Suprapubic skin (tissue), 4 donors: ENCODE measurements around the gene RHEB. TPM values are rescaled to one million over a fixed set of nuclear protein-coding genes. Genes with fewer than 3 reads are reported as not detected.

Experiments used
- DNase-seq, 2 donors: peaks; one replicate each; pipeline ENCODE4 v3.0.0-alpha.2; 2019; ENCODE audit warnings: low spot score in 2 of 2
- H3K27ac ChIP-seq: fragments of 200-600 bp; sonication (generic); one replicate; pipeline ENCODE4 v1.5.1; 2019
- H3K27me3 ChIP-seq: fragments of 200-600 bp; sonication (generic); one replicate; pipeline ENCODE4 v1.5.1; 2019
- H3K36me3 ChIP-seq: fragments of 200-600 bp; sonication (generic); one replicate; pipeline ENCODE4 v1.5.1; 2019
- H3K4me1 ChIP-seq: fragments of 200-600 bp; sonication (generic); one replicate; pipeline ENCODE4 v1.5.1; 2019
- H3K4me3 ChIP-seq: fragments of 200-600 bp; sonication (generic); one replicate; pipeline ENCODE4 v1.5.1; 2019; ENCODE audit warnings: mild to moderate bottlenecking
- H3K9me3 ChIP-seq: fragments of 200-600 bp; sonication (generic); one replicate; pipeline ENCODE4 v1.5.1; 2019
- CTCF ChIP-seq, 2 donors: fragments of 200-600 bp in 1 of 2; fragments of 450-650 bp in 1 of 2; sonication (generic) in 1 of 2; IDR thresholded peaks; one replicate each; pipeline ENCODE4 v1.5.1; 2016 to 2019; ENCODE audit warnings: antibody characterized with exemption in 2 of 2, mild to moderate bottlenecking in 1 of 2, moderate library complexity in 1 of 2
- EP300 ChIP-seq: sonication (generic); formaldehyde crosslinking; IDR thresholded peaks from one replicate; pipeline ENCODE4 v1.6.1; 2017; ENCODE audit warnings: antibody characterized with exemption
- POLR2A ChIP-seq, 2 donors: fragments of 450-650 bp; IDR thresholded peaks; one replicate each; pipeline ENCODE4 v1.6.1; 2017; ENCODE audit warnings: antibody characterized with exemption in 2 of 2, mild to moderate bottlenecking in 2 of 2, moderate library complexity in 2 of 2
- POLR2AphosphoS5 ChIP-seq, 3 donors: sonication (generic); formaldehyde crosslinking; IDR thresholded peaks; one replicate each; pipeline ENCODE4 v1.6.1; 2017; ENCODE audit warnings: antibody characterized with exemption in 3 of 3
- WGBS: methylation state at CpG from one replicate; pipeline ENCODE4 v1.1.5; 2018; 5-methylcytosine and 5-hydroxymethylcytosine counted together
- total RNA-seq, 4 donors: library from RNA; depleted of rRNA; stranded (reverse); fragments of >200 nt; gene quantifications; one replicate each; pipeline ENCODE4 v1.1.0, GENCODE V29; 2016

RHEB gene
- total RNA-seq, 4 donors from 2014 or later = 46.5 to 62.2 (median 53.9) TPM

- Histone ChIP-seq H3K9me3 (no peaks in the 10 kb centered on the region), H3K4me1 (peaks cover 22% of the 10 kb centered on the region), H3K36me3 (no peaks in the 10 kb centered on the region), H3K27ac (no peak overlapping the region), H3K4me3 (no peak overlapping the region), H3K27me3 (no peaks in the 10 kb centered on the region)
- WGBS = 80% methylated on average over 19 of the region's 23 CpGs
- peak; percentile 62 to 65 for DNase-seq
- TF ChIP-seq POLR2A (IDR thresholded peaks at IDR 0.05) (no peak), POLR2AphosphoS5 (IDR thresholded peaks at IDR 0.05) (no peak), EP300 (no peak), CTCF (IDR thresholded peaks at IDR 0.05) (no peak)
Measured at GRCh38 chr7:151426904-151427704, 92.6 kb downstream of the RHEB start.

GRCh38 chr7:151426441-151426903 is 93.2 kb downstream of the RHEB start:
- Histone ChIP-seq H3K4me1 (peaks cover 22% of the 10 kb centered on the region), H3K27me3 (no peaks in the 10 kb centered on the region), H3K4me3 (no peak overlapping the region), H3K9me3 (no peaks in the 10 kb centered on the region), H3K27ac (no peak overlapping the region), H3K36me3 (no peaks in the 10 kb centered on the region)
- TF ChIP-seq EP300 (no peak), CTCF (IDR thresholded peaks at IDR 0.05) (no peak), POLR2A (IDR thresholded peaks at IDR 0.05) (no peak), POLR2AphosphoS5 (IDR thresholded peaks at IDR 0.05) (no peak)
- no peak for DNase-seq
- 33% methylated on average over 14 of the region's 14 CpGs for WGBS

GRCh38 chr7:151425670-151426440 is 93.8 kb downstream of the RHEB start:
- peak; percentile 24 to 35 for DNase-seq
- Histone ChIP-seq H3K27me3 (no peaks in the 10 kb centered on the region), H3K4me1 (peaks cover 22% of the 10 kb centered on the region), H3K4me3 (no peak overlapping the region), H3K9me3 (no peaks in the 10 kb centered on the region), H3K36me3 (no peaks in the 10 kb centered on the region), H3K27ac (no peak overlapping the region)
- 70% methylated on average over 7 of the region's 7 CpGs for WGBS
- TF ChIP-seq CTCF (IDR thresholded peaks at IDR 0.05) = no peak

GRCh38 chr7:151424799-151425198 is 94.9 kb downstream of the RHEB start:
- peak in 1 of 2 donors; percentile 15 for DNase-seq
- Histone ChIP-seq H3K27ac (no peak overlapping the region), H3K4me1 (peaks cover 18% of the 10 kb centered on the region)

More at GRCh38 chr7:151424799-151425198, 94.9 kb downstream of the RHEB start:
- 81% methylated on average over 5 of the region's 5 CpGs for WGBS
- no peak overlapping the region for H3K4me3 ChIP-seq
- no peaks in the 10 kb centered on the region for H3K36me3 ChIP-seq
- H3K27me3 ChIP-seq = no peaks in the 10 kb centered on the region
- no peak for TF ChIP-seq CTCF (IDR thresholded peaks at IDR 0.05)
- H3K9me3 ChIP-seq = no peaks in the 10 kb centered on the region
